D721Med (cell line): ENCODE measurements around the gene PRKCA.

Experiments used
- DNase-seq: peaks from one replicate; pipeline ENCODE4 v3.0.0; 2011; ENCODE audit warnings: low spot score; ENCODE audit not compliant: insufficient read length
- FAIRE-seq: peaks from 2 replicates; lab custom pipeline; 2011; peaks lifted over from hg19 to GRCh38; lab: Jason Lieb, UNC
- CTCF ChIP-seq: IDR thresholded peaks from 2 replicates; pipeline ENCODE4 v1.5.1; 2012; ENCODE audit warnings: mild to moderate bottlenecking, control low read depth; ENCODE audit not compliant: insufficient read depth; ENCODE audit errors: missing control alignments

The PRKCA gene

GRCh38 chr17:66755944-66756290, 453.5 kb downstream of the PRKCA start:
- DNase-seq (no peak), FAIRE-seq (no peak)
- no peak for TF ChIP-seq CTCF

DNA sequence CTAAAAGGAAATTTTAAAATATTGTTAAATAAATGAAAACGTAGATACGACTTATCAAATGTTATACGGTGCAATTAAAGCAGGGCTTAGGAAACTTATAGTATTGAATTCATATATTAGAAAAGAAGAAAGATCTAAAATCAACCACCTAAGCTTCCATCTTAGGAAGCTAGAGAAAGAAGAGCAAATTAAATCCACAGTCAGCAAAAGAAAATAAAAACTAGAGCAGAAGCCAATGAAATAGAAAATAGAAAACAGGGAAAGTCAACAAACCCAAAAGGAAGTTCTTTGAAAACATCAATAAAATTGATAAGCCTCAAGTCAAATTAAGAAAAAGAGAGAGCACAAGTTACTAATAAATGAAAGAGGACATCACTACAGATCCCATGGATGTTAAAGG, 457.9 kb downstream of the PRKCA start:
- no peak for FAIRE-seq
- DNase-seq = no peak
- no peak for TF ChIP-seq CTCF

GRCh38 chr17:66762276-66762675, 459.9 kb downstream of the PRKCA start:
- TF ChIP-seq CTCF = no peak
- FAIRE-seq (no peak), DNase-seq (no peak)

DNA sequence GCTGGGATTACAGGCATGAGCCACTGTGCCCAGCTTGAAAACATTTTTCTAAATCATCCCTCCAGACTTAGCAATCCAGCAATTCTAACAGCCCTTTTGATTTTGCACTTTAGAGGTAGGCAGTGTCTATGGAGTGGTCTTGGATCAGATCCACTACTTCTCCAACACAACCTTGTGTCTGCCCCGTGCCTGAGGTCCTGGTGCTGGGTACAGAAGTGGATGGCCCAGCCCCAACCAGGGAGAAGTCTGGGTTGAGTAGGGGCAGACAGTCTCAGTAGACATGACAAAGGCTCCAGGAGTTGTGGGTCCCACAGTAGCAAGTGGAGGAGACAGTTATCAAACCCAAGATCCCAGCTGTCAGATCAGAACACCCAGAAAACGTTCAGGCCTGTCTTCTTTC, 460.6 kb downstream of the PRKCA start:
- FAIRE-seq (no peak), DNase-seq (no peak)
- TF ChIP-seq CTCF = no peak

DNA sequence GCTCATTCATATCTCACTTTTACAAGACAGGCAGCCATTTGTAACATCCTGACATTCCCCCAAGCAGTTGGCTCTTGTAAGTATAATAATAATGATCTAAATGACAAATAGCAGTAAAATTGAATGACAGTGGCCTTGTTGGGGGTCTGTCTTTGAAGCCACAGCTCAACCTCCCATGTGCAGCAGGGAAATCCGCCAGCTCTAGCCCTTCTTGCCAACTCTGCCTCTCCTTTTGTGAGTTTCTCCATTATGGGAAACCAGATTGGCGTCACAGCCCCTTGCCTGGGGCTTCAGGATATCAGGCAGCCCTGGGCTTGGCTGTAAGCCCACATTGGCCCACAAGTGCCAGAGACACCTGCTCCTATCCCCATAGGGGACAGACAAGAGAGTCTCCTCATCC, 462.1 kb downstream of the PRKCA start:
- FAIRE-seq (no peak), DNase-seq (no peak)
- TF ChIP-seq CTCF = no peak

- no peak for TF ChIP-seq CTCF
- FAIRE-seq = no peak
- no peak for DNase-seq
Measured at GRCh38 chr17:66767154-66767933, 464.9 kb downstream of the PRKCA start.

DNA sequence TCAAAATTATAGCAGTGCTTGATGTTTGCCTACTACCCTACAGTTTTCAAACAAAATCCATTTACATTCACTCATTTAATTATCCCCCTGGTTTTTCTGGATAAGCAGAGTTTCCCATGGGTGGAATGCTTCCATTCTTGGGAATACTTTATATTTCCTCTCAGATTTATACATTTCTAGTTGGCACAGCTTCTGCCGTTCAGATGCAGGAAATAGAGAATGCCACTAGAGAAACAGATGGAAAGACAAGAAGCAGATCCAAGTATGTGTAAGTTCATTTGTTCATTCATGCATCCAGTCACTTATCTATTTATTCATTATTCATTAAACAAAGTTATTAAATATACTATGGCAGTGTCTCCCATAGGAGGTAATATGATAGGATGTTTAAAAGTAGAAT, 467.5 kb downstream of the PRKCA start:
- no peak for DNase-seq
- no peak for TF ChIP-seq CTCF
- FAIRE-seq = no peak
